IMR-90 (cell line): ENCODE results near the gene ANTXR2. TPM values are rescaled to one million over a fixed set of nuclear protein-coding genes. Genes with fewer than 3 reads are reported as not detected.

Experiments
- ATAC-seq: fragments of 200-7000 bp; cut with Tn5 transposase; 2 replicates; pipeline ENCODE4 v1.9.1; 2020; ENCODE audit warnings: low read depth, mild to moderate bottlenecking, moderate library complexity
- BruUV-seq: library from RNA; stranded (reverse); fragments of 400-500 nt; replicated peaks from 2 replicates; lab custom pipeline; 2021; lab: Mats Ljungman, UMichigan
- CTCF ChIA-PET: fragments of 300-600 bp; formaldehyde crosslinking; extraction: SDS; loops from one replicate; lab custom pipeline; 2021; ENCODE audit warnings: antibody characterized with exemption; lab: Yijun Ruan, JAX
- POLR2A ChIA-PET: fragments of 300-600 bp; sonication (Branson Sonifier 250); formaldehyde crosslinking; loops from one replicate; lab custom pipeline; 2022; ENCODE audit warnings: antibody characterized with exemption; ENCODE audit not compliant: unreplicated experiment; lab: Charles Lee
- DNase-seq: peaks from one replicate; pipeline ENCODE4 v3.0.0; 2013
- H2AFZ ChIP-seq: replicated peaks from 2 replicates; pipeline ENCODE3; 2013; ENCODE audit warnings: low read length, mild to moderate bottlenecking; ENCODE audit not compliant: poor library complexity
- H2AK5ac ChIP-seq: 2 replicates; pipeline ENCODE4 v1.6.1; 2013; ENCODE audit warnings: low read depth, low read length, inconsistent platforms
- H2AK9ac ChIP-seq: replicated peaks from 2 replicates; pipeline ENCODE3; 2013; ENCODE audit warnings: mild to moderate bottlenecking, low read depth, low read length, moderate library complexity; ENCODE audit not compliant: poor library complexity
- H2BK120ac ChIP-seq: 2 replicates; pipeline ENCODE4 v1.6.1; 2013; ENCODE audit warnings: low read depth, low read length, inconsistent platforms
- H2BK15ac ChIP-seq: 3 replicates; pipeline ENCODE4 v1.6.1; 2013; ENCODE audit warnings: low read depth, low read length, inconsistent platforms
- H2BK20ac ChIP-seq: 2 replicates; pipeline ENCODE4 v1.6.1; 2013; ENCODE audit warnings: low read depth, mild to moderate bottlenecking, inconsistent platforms, low read length, moderate library complexity
- H2BK5ac ChIP-seq: 2 replicates; pipeline ENCODE4 v1.6.1; 2013; ENCODE audit warnings: mild to moderate bottlenecking, low read depth, low read length, inconsistent platforms; ENCODE audit not compliant: poor library complexity, severe bottlenecking
- H3K14ac ChIP-seq: replicated peaks from 2 replicates; pipeline ENCODE4 v1.6.1; 2013; ENCODE audit warnings: low read depth, low read length, inconsistent platforms
- H3K18ac ChIP-seq: 2 replicates; pipeline ENCODE4 v1.6.1; 2013; ENCODE audit warnings: low read depth, low read length, control low read depth
- H3K23ac ChIP-seq: 2 replicates; pipeline ENCODE4 v1.6.1; 2013; ENCODE audit warnings: low read depth, low read length, inconsistent platforms
- H3K27ac ChIP-seq: 2 replicates; pipeline ENCODE4 v1.5.1; 2013; ENCODE audit warnings: mild to moderate bottlenecking, control low read depth, low read length; ENCODE audit not compliant: insufficient read depth
- H3K27me3 ChIP-seq: 2 replicates; pipeline ENCODE4 v1.6.1; 2013; ENCODE audit warnings: low read length; ENCODE audit not compliant: control insufficient read depth, insufficient read depth
- H3K36me3 ChIP-seq: 2 replicates; pipeline ENCODE4 v1.6.1; 2013; ENCODE audit warnings: low read length, mixed read lengths; ENCODE audit not compliant: control insufficient read depth, insufficient read depth
- H3K4ac ChIP-seq: 2 replicates; pipeline ENCODE4 v1.6.1; 2013; ENCODE audit warnings: low read depth, low read length, inconsistent platforms
- H3K4me1 ChIP-seq: 2 replicates; pipeline ENCODE4 v1.6.1; 2013; ENCODE audit warnings: low read length, mixed read lengths; ENCODE audit not compliant: control insufficient read depth, insufficient read depth
- H3K4me2 ChIP-seq: 2 replicates; pipeline ENCODE4 v1.6.1; 2013; ENCODE audit warnings: low read depth, mild to moderate bottlenecking, control low read depth, low read length, moderate library complexity
- H3K4me3 ChIP-seq: 2 replicates; pipeline ENCODE4 v1.5.1; 2013; ENCODE audit warnings: low read depth, mild to moderate bottlenecking, control low read depth, low read length, moderate library complexity; ENCODE audit not compliant: insufficient read depth
- H3K56ac ChIP-seq: 2 replicates; pipeline ENCODE4 v1.6.1; 2013; ENCODE audit warnings: low read length, inconsistent platforms; ENCODE audit not compliant: insufficient read depth; ENCODE audit errors: extremely low read depth
- H3K79me1 ChIP-seq, 2 experiments: 2 replicates each; pipeline ENCODE4 v1.6.1; 2013; ENCODE audit warnings: low read length in 2 of 2, inconsistent platforms in 1 of 2, low read depth in 1 of 2
- H3K9ac ChIP-seq: 2 replicates; pipeline ENCODE4 v1.6.1; 2013; ENCODE audit warnings: low read depth, low read length, control low read depth
- H3K9me1 ChIP-seq: 2 replicates; pipeline ENCODE4 v1.6.1; 2013; ENCODE audit warnings: low read length, inconsistent platforms; ENCODE audit not compliant: insufficient read depth
- H3K9me3 ChIP-seq: 2 replicates; pipeline ENCODE4 v1.6.1; 2013; ENCODE audit warnings: low read length; ENCODE audit not compliant: control insufficient read depth, insufficient read depth
- H4K20me1 ChIP-seq: 2 replicates; pipeline ENCODE4 v1.6.1; 2013; ENCODE audit warnings: low read length, inconsistent platforms; ENCODE audit not compliant: insufficient read depth
- H4K5ac ChIP-seq: 2 replicates; pipeline ENCODE4 v1.6.1; 2013; ENCODE audit warnings: mild to moderate bottlenecking, low read depth, low read length, control low read depth
- H4K8ac ChIP-seq, 2 experiments: 2 replicates each; pipeline ENCODE4 v1.6.1; 2013; ENCODE audit warnings: low read depth in 2 of 2, low read length in 2 of 2, control low read depth in 1 of 2, inconsistent platforms in 1 of 2
- H4K91ac ChIP-seq: 2 replicates; pipeline ENCODE4 v1.6.1; 2013; ENCODE audit warnings: low read depth, low read length, inconsistent platforms; ENCODE audit not compliant: insufficient read depth
- BHLHE40 ChIP-seq: fragments of 150-350 bp; IDR thresholded peaks from 2 replicates; pipeline ENCODE4 v1.6.1; 2016; ENCODE audit warnings: mild to moderate bottlenecking, low read depth, low read length
- CEBPB ChIP-seq: IDR thresholded peaks from 2 replicates; pipeline ENCODE4 v1.6.1; 2012; ENCODE audit warnings: low read depth, low read length, improper control_type of control experiment
- CHD1 ChIP-seq: IDR thresholded peaks from 2 replicates; pipeline ENCODE4 v1.6.1; 2012; ENCODE audit warnings: low read depth, low read length, improper control_type of control experiment
- CTCF ChIP-seq: conservative IDR thresholded peaks from 2 replicates; pipeline ENCODE4 v1.5.1; 2012; ENCODE audit warnings: mild to moderate bottlenecking, low read depth, low read length, improper control_type of control experiment
- ELK1 ChIP-seq: fragments of 150-350 bp; IDR thresholded peaks from 2 replicates; pipeline ENCODE4 v1.6.1; 2016; ENCODE audit warnings: low read depth, mild to moderate bottlenecking, low read length, moderate library complexity, borderline replicate concordance
- FOS ChIP-seq: fragments of 150-350 bp; IDR thresholded peaks from 2 replicates; pipeline ENCODE4 v1.6.1; 2016; ENCODE audit warnings: low read depth, low read length
- MAFK ChIP-seq: IDR thresholded peaks from 2 replicates; pipeline ENCODE4 v1.6.1; 2012; ENCODE audit warnings: low read depth, low read length, improper control_type of control experiment
- MAZ ChIP-seq: IDR thresholded peaks from 2 replicates; pipeline ENCODE4 v1.6.1; 2012; ENCODE audit warnings: low read depth, mild to moderate bottlenecking, low read length, improper control_type of control experiment, moderate library complexity, borderline replicate concordance
- MXI1 ChIP-seq: IDR thresholded peaks from 2 replicates; pipeline ENCODE4 v1.6.1; 2012; ENCODE audit warnings: low read depth, mild to moderate bottlenecking, low read length, moderate library complexity, borderline replicate concordance
- NFE2L2 ChIP-seq: fragments of 150-350 bp; IDR thresholded peaks from 2 replicates; pipeline ENCODE4 v1.6.1; 2016; ENCODE audit warnings: low read depth, mild to moderate bottlenecking, low read length
- POLR2A ChIP-seq: IDR thresholded peaks from 2 replicates; pipeline ENCODE4 v1.6.1; 2012; ENCODE audit warnings: mild to moderate bottlenecking, low read depth, low read length
- RAD21 ChIP-seq: IDR thresholded peaks from 2 replicates; pipeline ENCODE4 v1.6.1; 2012; ENCODE audit warnings: low read length, improper control_type of control experiment
- RCOR1 ChIP-seq: IDR thresholded peaks from 2 replicates; pipeline ENCODE4 v1.6.1; 2012; ENCODE audit warnings: mild to moderate bottlenecking, low read length, improper control_type of control experiment; ENCODE audit not compliant: insufficient replicate concordance
- RFX5 ChIP-seq: IDR thresholded peaks from 2 replicates; pipeline ENCODE4 v1.8.0; 2012; ENCODE audit warnings: low read depth, mild to moderate bottlenecking, low read length, moderate library complexity
- SMC3 ChIP-seq: fragments of 150-350 bp; IDR thresholded peaks from 2 replicates; pipeline ENCODE4 v1.6.1; 2016; ENCODE audit warnings: low read depth, mild to moderate bottlenecking, antibody characterized with exemption, low read length, moderate library complexity
- USF2 ChIP-seq: fragments of 150-350 bp; IDR thresholded peaks from 2 replicates; pipeline ENCODE4 v1.6.1; 2017; ENCODE audit warnings: mild to moderate bottlenecking, antibody characterized with exemption, low read length, low read depth
- WGBS, 2 experiments: methylation state at CpG; one replicate each; pipeline versions ENCODE4 v1.1.5 to v1.1.7; 2013; ENCODE audit warnings: missing lambda C conversion rate in 2 of 2; ENCODE audit not compliant: insufficient read length in 1 of 2; ENCODE audit errors: extremely low coverage in 2 of 2; 5-methylcytosine and 5-hydroxymethylcytosine counted together
- dilution Hi-C: fragments of 300-500 bp; cut with HindIII; formaldehyde crosslinking; loops from one replicate; pipeline ENCODE4 v1.14.3; 2018; ENCODE audit warnings: low sequenced_read_pairs; ENCODE audit not compliant: unreplicated experiment
- in situ Hi-C: fragments of 300-500 bp; cut with MboI; formaldehyde crosslinking; loops from 3 replicates; pipeline ENCODE4 v1.14.3; 2019; ENCODE audit warnings: low sequenced_read_pairs, inconsistent platforms, mixed read lengths
- intact Hi-C: fragments of 100-400 bp; cut with micrococcal nuclease; formaldehyde crosslinking; loops from 2 replicates; pipeline ENCODE4 v1.10.0; 2022
- polyA plus RNA-seq, 3 experiments: library from polyadenylated mRNA; depleted of rRNA; stranded (reverse); fragments of >200 nt; gene quantifications; 2 replicates each; pipeline ENCODE4 v1.2.3, GENCODE V29; 2012; ENCODE audit warnings: low replicate concordance in 1 of 3
- total RNA-seq: library from RNA; depleted of rRNA; stranded (reverse); fragments of >200 nt; gene quantifications from 2 replicates; pipeline ENCODE4 v1.2.3, GENCODE V29; 2012

The ANTXR2 gene
- total and polyA plus RNA-seq, 2 of the 4 experiments (the other 2 are of a cell fraction) = 46.8 to 88.5 TPM

GRCh38 chr4:79917246-79917645 lies 155.8 kb downstream of the ANTXR2 start:
- Histone ChIP-seq H3K27me3 (no peaks in the 10 kb centered on the region), H3K27ac (no peak overlapping the region), H3K4me2 (no peak overlapping the region), H4K8ac (no peak overlapping the region), H4K5ac (no peak overlapping the region), H3K36me3 (no peaks in the 10 kb centered on the region), H4K91ac (no peak overlapping the region), H3K9me3 (no peaks in the 10 kb centered on the region), H3K79me1 (peaks cover 7 to 30% of the 10 kb centered on the region in 2 experiments; a peak in 3 of 4 replicates), H3K4ac (no peak overlapping the region), H2BK5ac (no peak overlapping the region), H2BK120ac (no peak overlapping the region), H2AK5ac (no peak overlapping the region; the same call in 1 of the 2 replicates), H2BK15ac (no peak overlapping the region), H3K9ac (no peak overlapping the region), H3K56ac (peak overlapping the region; percentile 28; the same call in 1 of the 2 replicates), H3K23ac (no peak overlapping the region), H3K14ac (no peak overlapping the region), H2BK20ac (no peak overlapping the region), H3K18ac (0 out of 2 replicates have a peak overlapping the region, but pooled peaks have one; percentile 29), H3K4me1 (peaks cover 6% of the 10 kb centered on the region; the same call in 1 of the 2 replicates), H4K20me1 (peaks cover 7% of the 10 kb centered on the region; the same call in 1 of the 2 replicates), H2AK9ac (no peak overlapping the region), H2AFZ (no peak overlapping the region), H3K4me3 (no peak overlapping the region), H3K9me1 (no peaks in the 10 kb centered on the region)
- ChIA-PET CTCF (interaction anchor here (1.4 kb wide), 1 partner anchor 86 kb away, joined by 5 read pairs; no protein-coding TSS in a partner anchor), POLR2A (no interaction called here)
- in situ Hi-C loops (no loop called here), dilution Hi-C loops (no loop called here), intact Hi-C loops (loop anchor here (10.0 kb wide), 2 partner anchors 298 to 962 kb away; no protein-coding TSS in a partner anchor)
- WGBS, 2 experiments = no CpG with 5 or more reads among the region's 1 CpG
- ATAC-seq = no peak
- TF ChIP-seq USF2 (no peak), MXI1 (no peak), CHD1 (no peak), RCOR1 (no peak), FOS (no peak), ELK1 (no peak), RFX5 (no peak), CTCF (peak; percentile 50), CEBPB (no peak), MAZ (no peak), SMC3 (peak; percentile 51), BHLHE40 (no peak), POLR2A (no peak), RAD21 (peak; percentile 44), NFE2L2 (no peak), MAFK (no peak)
- BruUV-seq = no TSS peak
- DNase-seq = peak; percentile 44
